Testis (tissue), 3 donors: ENCODE results near the gene PDGFB. TPM values are rescaled to one million over a fixed set of nuclear protein-coding genes. Genes with fewer than 3 reads are reported as not detected.

Source experiments
- DNase-seq: peaks from one replicate; pipeline ENCODE4 v3.0.0-alpha.2; 2019
- H3K27ac ChIP-seq, 2 donors: fragments of 200-600 bp; sonication (generic); one replicate each; pipeline ENCODE4 v1.5.1; 2019
- H3K27me3 ChIP-seq: fragments of 200-600 bp; sonication (generic); one replicate; pipeline ENCODE4 v1.5.1; 2019
- H3K36me3 ChIP-seq: fragments of 200-600 bp; sonication (generic); one replicate; pipeline ENCODE4 v1.5.1; 2017; ENCODE audit warnings: low read depth; ENCODE audit errors: missing control alignments
- H3K4me1 ChIP-seq: fragments of 200-600 bp; sonication (generic); one replicate; pipeline ENCODE4 v1.5.1; 2019
- H3K4me3 ChIP-seq, 2 donors: fragments of 200-600 bp; sonication (generic); one replicate each; pipeline ENCODE4 v1.5.1; 2017 to 2019
- H3K9me3 ChIP-seq: fragments of 200-600 bp; sonication (generic); one replicate; pipeline ENCODE4 v1.5.1; 2017
- POLR2A ChIP-seq: fragments of 450-650 bp; IDR thresholded peaks from one replicate; pipeline ENCODE4 v1.6.1; 2017; ENCODE audit warnings: antibody characterized with exemption, mild to moderate bottlenecking, moderate library complexity
- WGBS, 2 donors: methylation state at CpG; one replicate each; pipeline ENCODE4 v1.1.5; 2018; 5-methylcytosine and 5-hydroxymethylcytosine counted together
- intact Hi-C: fragments of 100-400 bp; cut with DNase I; formaldehyde crosslinking; loops from one replicate; pipeline ENCODE4 v1.15.1; 2023; ENCODE audit warnings: low total_unique reads
- polyA plus RNA-seq: library from polyadenylated mRNA; stranded (reverse); fragments of 350-450 nt; fragmentation: Illumina TruSeq; extraction: RNeasy Lipid Tissue Mini Kit (QIAGEN cat#74804); gene quantifications from one replicate; pipeline ENCODE4 v1.2.3, GENCODE V29; 2014; ENCODE audit warnings: low read depth, low replicate concordance; ENCODE audit not compliant: insufficient read depth
- total RNA-seq, 2 donors: library from RNA; depleted of rRNA; stranded (reverse); fragments of >200 nt; gene quantifications; one replicate each; pipeline ENCODE4 v1.2.3, GENCODE V29; 2016
- TF ChIP-seq, protein P1 (sequence below), 3 experiments: fragments of 450-650 bp in 2 of 3; fragments of 200-600 bp in 1 of 3; sonication (generic) in 1 of 3; IDR thresholded peaks; one replicate each; pipeline ENCODE4 v1.5.1; 2016 to 2019; ENCODE audit warnings: antibody characterized with exemption in 3 of 3, mild to moderate bottlenecking in 2 of 3, moderate library complexity in 1 of 3

Gene PDGFB
- total and polyA plus RNA-seq, 3 donors from 2014 or later = 7.7 to 13.3 (median 9.8) TPM

DNA sequence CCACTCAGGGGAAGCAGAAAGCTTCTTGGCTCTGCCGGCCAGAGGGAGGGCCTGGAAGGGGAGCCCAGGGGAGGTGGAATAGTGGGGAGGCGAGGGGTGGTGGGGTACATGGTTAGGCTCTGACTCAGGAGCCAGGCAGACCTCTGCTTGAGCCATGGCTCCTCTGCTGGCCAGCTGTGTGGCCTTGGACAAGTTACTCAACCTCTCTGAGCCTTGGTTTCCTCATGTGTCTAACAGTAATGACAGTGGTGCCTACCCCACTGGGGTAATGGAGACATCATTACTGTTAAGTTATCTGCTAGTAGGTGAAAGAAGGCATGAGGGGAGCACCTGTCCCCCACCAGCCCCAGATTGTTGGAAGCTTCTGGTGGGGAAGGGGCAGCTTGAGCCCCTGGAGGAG lies 12.2 kb upstream of the PDGFB start:
- H3K36me3 ChIP-seq = no peaks in the 10 kb centered on the region
- WGBS, 2 donors = 97% methylated on average over 2 of the region's 2 CpGs; no CpG with 5 or more reads in 1 of the 2 donors
- H3K9me3 ChIP-seq = no peaks in the 10 kb centered on the region
- DNase-seq = no peak
- H3K27me3 ChIP-seq = no peaks in the 10 kb centered on the region
- intact Hi-C loops = no loop called here
- H3K27ac ChIP-seq = no peak overlapping the region
- peaks cover 14% of the 10 kb centered on the region for H3K4me1 ChIP-seq
- H3K4me3 ChIP-seq = no peak overlapping the region
- no peak for TF ChIP-seq POLR2A
- TF ChIP-seq, protein P1, sequence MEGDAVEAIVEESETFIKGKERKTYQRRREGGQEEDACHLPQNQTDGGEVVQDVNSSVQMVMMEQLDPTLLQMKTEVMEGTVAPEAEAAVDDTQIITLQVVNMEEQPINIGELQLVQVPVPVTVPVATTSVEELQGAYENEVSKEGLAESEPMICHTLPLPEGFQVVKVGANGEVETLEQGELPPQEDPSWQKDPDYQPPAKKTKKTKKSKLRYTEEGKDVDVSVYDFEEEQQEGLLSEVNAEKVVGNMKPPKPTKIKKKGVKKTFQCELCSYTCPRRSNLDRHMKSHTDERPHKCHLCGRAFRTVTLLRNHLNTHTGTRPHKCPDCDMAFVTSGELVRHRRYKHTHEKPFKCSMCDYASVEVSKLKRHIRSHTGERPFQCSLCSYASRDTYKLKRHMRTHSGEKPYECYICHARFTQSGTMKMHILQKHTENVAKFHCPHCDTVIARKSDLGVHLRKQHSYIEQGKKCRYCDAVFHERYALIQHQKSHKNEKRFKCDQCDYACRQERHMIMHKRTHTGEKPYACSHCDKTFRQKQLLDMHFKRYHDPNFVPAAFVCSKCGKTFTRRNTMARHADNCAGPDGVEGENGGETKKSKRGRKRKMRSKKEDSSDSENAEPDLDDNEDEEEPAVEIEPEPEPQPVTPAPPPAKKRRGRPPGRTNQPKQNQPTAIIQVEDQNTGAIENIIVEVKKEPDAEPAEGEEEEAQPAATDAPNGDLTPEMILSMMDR (IDR thresholded peaks at IDR 0.05) = no peak

GRCh38 chr22:39256186-39256552 lies 11.4 kb upstream of the PDGFB start:
- H3K27ac ChIP-seq = no peak overlapping the region
- intact Hi-C loops = no loop called here
- WGBS, 2 donors = 77% methylated on average over 11 of the region's 11 CpGs; no CpG with 5 or more reads in 1 of the 2 donors

GRCh38 chr22:39255449-39256185 lies 10.8 kb upstream of the PDGFB start:
- Histone ChIP-seq H3K36me3 (no peaks in the 10 kb centered on the region), H3K27me3 (no peaks in the 10 kb centered on the region), H3K4me3 (no peak overlapping the region), H3K4me1 (peaks cover 14% of the 10 kb centered on the region), H3K9me3 (no peaks in the 10 kb centered on the region), H3K27ac (no peak overlapping the region)
- TF ChIP-seq POLR2A = no peak
- TF ChIP-seq, protein P1 (IDR thresholded peaks at IDR 0.05) = no peak
- intact Hi-C loops = no loop called here
- WGBS, 2 donors = 78 to 82% methylated on average over 13 to 16 of the region's 16 CpGs
- no peak for DNase-seq

More at GRCh38 chr22:39256186-39256552, 11.4 kb upstream of the PDGFB start:
- H3K27me3 ChIP-seq = no peaks in the 10 kb centered on the region
- DNase-seq = no peak
- H3K4me3 ChIP-seq = no peak overlapping the region
- no peak for TF ChIP-seq POLR2A
- TF ChIP-seq, protein P1 (IDR thresholded peaks at IDR 0.05) = no peak
- no peaks in the 10 kb centered on the region for H3K36me3 ChIP-seq
- H3K9me3 ChIP-seq = no peaks in the 10 kb centered on the region
- H3K4me1 ChIP-seq = peaks cover 14% of the 10 kb centered on the region

DNA sequence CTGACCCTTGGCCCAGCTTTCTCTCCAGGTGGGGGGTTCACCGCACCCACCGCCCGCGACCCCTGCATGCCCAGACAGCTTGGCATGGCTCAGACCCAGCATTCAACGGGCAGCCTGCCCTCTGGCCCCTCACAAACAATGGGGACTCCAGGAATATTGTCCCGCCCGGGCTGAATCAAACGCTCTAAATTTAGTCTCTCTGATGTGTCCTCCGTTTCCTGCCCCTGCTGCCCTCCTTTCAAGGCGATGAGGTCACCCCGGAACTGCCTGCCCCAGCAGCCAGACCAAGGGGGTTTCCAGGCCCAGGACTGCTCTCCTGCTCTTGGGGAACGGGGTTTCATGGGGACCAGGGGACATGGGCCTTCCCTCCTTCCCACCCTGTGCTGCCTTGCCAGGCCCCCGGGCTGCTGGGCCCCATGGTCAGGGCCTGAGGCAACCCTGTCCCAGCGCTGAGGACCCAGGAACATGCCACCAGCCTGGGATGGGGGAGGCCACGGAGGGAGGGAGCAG lies 10.1 kb upstream of the PDGFB start:
- no peak for DNase-seq
- Histone ChIP-seq H3K36me3 (no peaks in the 10 kb centered on the region), H3K27me3 (no peaks in the 10 kb centered on the region), H3K4me1 (peaks cover 14% of the 10 kb centered on the region), H3K27ac (no peak overlapping the region), H3K4me3 (no peak overlapping the region), H3K9me3 (no peaks in the 10 kb centered on the region)
- WGBS, 2 donors = 63 to 68% methylated on average over 13 to 15 of the region's 15 CpGs
- intact Hi-C loops = no loop called here
- TF ChIP-seq, protein P1 (IDR thresholded peaks at IDR 0.05) = no peak
- TF ChIP-seq POLR2A = no peak

DNA sequence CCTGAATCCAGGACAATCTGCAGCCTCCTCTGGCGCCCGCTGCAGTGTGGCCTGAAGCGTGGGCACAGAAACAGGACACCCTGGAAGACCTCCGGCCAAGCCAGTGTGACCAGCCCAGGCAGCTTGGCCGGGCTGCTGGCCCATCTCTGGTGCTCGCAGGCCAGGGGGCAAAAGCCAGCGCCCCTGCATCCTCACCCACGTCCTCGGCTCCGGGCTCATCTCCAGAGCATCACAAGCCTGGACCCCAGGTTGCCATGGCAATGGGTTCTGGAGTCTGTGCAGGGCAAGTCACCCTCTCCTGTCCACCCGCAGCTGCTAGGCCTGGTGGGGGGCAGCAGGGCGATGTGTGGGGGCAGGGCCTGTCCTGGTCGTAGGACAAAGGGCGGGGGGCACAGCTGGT lies 9.3 kb upstream of the PDGFB start:
- WGBS, 2 donors = 83 to 93% methylated on average over 2 to 14 of the region's 14 CpGs
- peak overlapping the region in 1 of 2 donors; percentile 15 for H3K27ac ChIP-seq
- H3K27me3 ChIP-seq = no peaks in the 10 kb centered on the region

More for the DNA sequence above, 9.3 kb upstream of the PDGFB start:
- peaks cover 14% of the 10 kb centered on the region for H3K4me1 ChIP-seq
- intact Hi-C loops = no loop called here
- H3K4me3 ChIP-seq = no peak overlapping the region
- DNase-seq = no peak
- H3K36me3 ChIP-seq = no peaks in the 10 kb centered on the region
- no peaks in the 10 kb centered on the region for H3K9me3 ChIP-seq
- TF ChIP-seq POLR2A = no peak
- TF ChIP-seq, protein P1 (IDR thresholded peaks at IDR 0.05) = no peak
